ENCODE measurements around the gene PLCB1.

GRCh38 chr20:8914421-8914820 lies 782.4 kb downstream of the PLCB1 start:
- no peak for TF ChIP-seq EZH2 (IDR thresholded peaks at IDR 0.05)
- no peak for TF ChIP-seq POLR2AphosphoS5 (IDR thresholded peaks at IDR 0.05; ENCODE audit: borderline replicate concordance, low read depth, low read length)

Data from SK-N-MC (cell line).